ENCODE results near the gene NR2F1-AS1.
"Not testable (repeated sequence)": the region's sequence is repeated elsewhere in the genome, so short reads cannot be mapped to it uniquely, and the experiment has no call there.

Gene NR2F1-AS1

GRCh38 chr5:93460286-93460685, 120.7 kb downstream of the NR2F1-AS1 start:
- DNase-seq (ENCODE audit: low read depth) = no peak
- TF ChIP-seq, protein P1, sequence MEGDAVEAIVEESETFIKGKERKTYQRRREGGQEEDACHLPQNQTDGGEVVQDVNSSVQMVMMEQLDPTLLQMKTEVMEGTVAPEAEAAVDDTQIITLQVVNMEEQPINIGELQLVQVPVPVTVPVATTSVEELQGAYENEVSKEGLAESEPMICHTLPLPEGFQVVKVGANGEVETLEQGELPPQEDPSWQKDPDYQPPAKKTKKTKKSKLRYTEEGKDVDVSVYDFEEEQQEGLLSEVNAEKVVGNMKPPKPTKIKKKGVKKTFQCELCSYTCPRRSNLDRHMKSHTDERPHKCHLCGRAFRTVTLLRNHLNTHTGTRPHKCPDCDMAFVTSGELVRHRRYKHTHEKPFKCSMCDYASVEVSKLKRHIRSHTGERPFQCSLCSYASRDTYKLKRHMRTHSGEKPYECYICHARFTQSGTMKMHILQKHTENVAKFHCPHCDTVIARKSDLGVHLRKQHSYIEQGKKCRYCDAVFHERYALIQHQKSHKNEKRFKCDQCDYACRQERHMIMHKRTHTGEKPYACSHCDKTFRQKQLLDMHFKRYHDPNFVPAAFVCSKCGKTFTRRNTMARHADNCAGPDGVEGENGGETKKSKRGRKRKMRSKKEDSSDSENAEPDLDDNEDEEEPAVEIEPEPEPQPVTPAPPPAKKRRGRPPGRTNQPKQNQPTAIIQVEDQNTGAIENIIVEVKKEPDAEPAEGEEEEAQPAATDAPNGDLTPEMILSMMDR (IDR thresholded peaks at IDR 0.05; ENCODE audit: control insufficient read depth, extremely low read depth, insufficient read depth) = no peak
- H3K4me3 ChIP-seq (ENCODE audit: low read depth, low read length) = no peak overlapping the region

DNA sequence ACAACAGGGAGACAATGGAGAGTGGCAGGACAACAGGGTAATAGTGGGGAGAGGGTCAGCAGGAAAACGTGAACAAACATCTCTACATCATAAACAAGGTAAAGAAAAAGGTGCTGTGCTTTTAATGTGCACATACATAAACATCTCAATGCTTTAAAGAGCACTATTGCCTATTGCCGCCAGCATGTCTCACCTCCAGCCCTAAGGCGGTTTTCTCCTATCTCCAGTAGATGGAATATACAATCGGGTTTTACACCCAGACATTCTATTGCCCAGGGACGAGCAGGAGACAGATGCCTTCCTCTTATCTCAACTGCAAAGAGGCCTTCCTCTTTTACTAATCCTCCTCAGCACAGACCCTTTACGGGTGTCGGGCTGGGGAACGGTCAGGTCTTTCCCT, 124.2 kb downstream of the NR2F1-AS1 start:
- H3K4me3 ChIP-seq (ENCODE audit: low read depth, low read length); DNase-seq (ENCODE audit: low read depth): not testable (repeated sequence)

- H3K4me3 ChIP-seq (ENCODE audit: low read depth, low read length) = no peak overlapping the region
- DNase-seq (ENCODE audit: low read depth) = no peak
- TF ChIP-seq, protein P1 (IDR thresholded peaks at IDR 0.05; ENCODE audit: control insufficient read depth, extremely low read depth, insufficient read depth) = no peak
Measured at GRCh38 chr5:93454896-93455295, 126.1 kb downstream of the NR2F1-AS1 start.

- TF ChIP-seq, protein P1 (IDR thresholded peaks at IDR 0.05; ENCODE audit: control insufficient read depth, extremely low read depth, insufficient read depth) = no peak
- H3K4me3 ChIP-seq (ENCODE audit: low read depth, low read length) = no peak overlapping the region
- no peak for DNase-seq (ENCODE audit: low read depth)
Measured at GRCh38 chr5:93452255-93452654, 128.8 kb downstream of the NR2F1-AS1 start.

DNA sequence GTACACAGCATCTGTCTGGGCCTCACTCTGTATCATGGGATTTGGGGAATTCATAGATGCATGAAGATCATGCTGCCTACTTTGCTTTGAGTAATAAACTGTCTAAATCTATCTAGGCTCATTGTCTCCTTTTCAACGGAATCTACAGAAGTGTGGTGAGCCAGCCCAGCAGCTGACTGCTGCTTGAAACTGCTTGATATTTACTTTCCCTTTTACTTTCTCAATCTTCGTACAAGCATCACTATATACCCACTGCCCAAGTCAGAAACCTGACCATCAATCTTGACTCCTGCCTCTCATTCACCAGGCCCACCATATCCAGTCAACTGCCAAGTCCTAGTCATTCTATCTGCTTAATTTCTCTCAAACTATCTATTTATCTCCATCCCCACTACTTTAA, 142.9 kb downstream of the NR2F1-AS1 start:
- no peak overlapping the region for H3K4me3 ChIP-seq (ENCODE audit: low read depth, low read length)
- TF ChIP-seq, protein P1 (IDR thresholded peaks at IDR 0.05; ENCODE audit: control insufficient read depth, extremely low read depth, insufficient read depth) = no peak
- no peak for DNase-seq (ENCODE audit: low read depth)

GRCh38 chr5:93436083-93436482, 144.9 kb downstream of the NR2F1-AS1 start:
- DNase-seq (ENCODE audit: low read depth) = no peak
- TF ChIP-seq, protein P1 (IDR thresholded peaks at IDR 0.05; ENCODE audit: control insufficient read depth, extremely low read depth, insufficient read depth) = no peak

GRCh38 chr5:93433422-93433821, 147.6 kb downstream of the NR2F1-AS1 start:
- TF ChIP-seq, protein P1 (IDR thresholded peaks at IDR 0.05; ENCODE audit: control insufficient read depth, extremely low read depth, insufficient read depth) = no peak
- DNase-seq (ENCODE audit: low read depth) = no peak
- no peak overlapping the region for H3K4me3 ChIP-seq (ENCODE audit: low read depth, low read length)

More at GRCh38 chr5:93436083-93436482, 144.9 kb downstream of the NR2F1-AS1 start:
- H3K4me3 ChIP-seq (ENCODE audit: low read depth, low read length) = no peak overlapping the region
